SU-DHL-6 (cell line): ENCODE results near the gene MYMK.

Experiments
- H2AFZ ChIP-seq: fragments of 200-600 bp; sonication (generic); 2 replicates; pipeline ENCODE4 v1.6.1; 2014; ENCODE audit warnings: low read depth, mild to moderate bottlenecking, moderate library complexity, mixed read lengths, antibody characterized with exemption, low read length; ENCODE audit not compliant: severe bottlenecking
- H3F3A ChIP-seq: fragments of 200-600 bp; shearing (Covaris generic); 2 replicates; pipeline ENCODE4 v1.6.0; 2016; ENCODE audit warnings: antibody characterized with exemption, mild to moderate bottlenecking; ENCODE audit not compliant: insufficient read depth
- H3K27ac ChIP-seq: fragments of 200-600 bp; sonication (generic); 2 replicates; pipeline ENCODE4 v1.5.1; 2016; ENCODE audit warnings: low read depth, mild to moderate bottlenecking, low read length, moderate library complexity, mixed read lengths
- H3K27me3 ChIP-seq: fragments of 200-600 bp; sonication (generic), shearing (Covaris generic); 2 replicates; pipeline ENCODE4 v1.6.0; 2014; ENCODE audit warnings: mild to moderate bottlenecking, low read length
- H3K36me3 ChIP-seq: fragments of 200-600 bp; sonication (generic); 2 replicates; pipeline ENCODE4 v1.6.1; 2014; ENCODE audit warnings: mild to moderate bottlenecking, low read length, mixed read lengths
- H3K4me2 ChIP-seq: fragments of 300-600, 200-600 bp; shearing (Covaris generic), sonication (generic); 2 replicates; pipeline ENCODE4 v1.6.0; 2014; ENCODE audit warnings: low read length, low read depth, mild to moderate bottlenecking; ENCODE audit not compliant: poor library complexity, severe bottlenecking
- H3K4me3 ChIP-seq: fragments of 200-600 bp; sonication (generic); 2 replicates; pipeline ENCODE4 v1.5.1; 2014; ENCODE audit warnings: antibody characterized with exemption, low read length, mild to moderate bottlenecking, mixed read lengths; ENCODE audit not compliant: insufficient read depth, poor library complexity, severe bottlenecking
- H3K79me2 ChIP-seq: fragments of 200-600 bp; sonication (generic); 2 replicates; pipeline ENCODE4 v1.6.1; 2014; ENCODE audit warnings: mild to moderate bottlenecking, low read length, moderate library complexity; ENCODE audit not compliant: insufficient read depth
- H3K9ac ChIP-seq: fragments of 200-600 bp; sonication (generic); 2 replicates; pipeline ENCODE4 v1.7.0; 2014; ENCODE audit warnings: mild to moderate bottlenecking, low read length
- H3K9me2 ChIP-seq: fragments of 200-600 bp; sonication (generic); replicated peaks from 2 replicates; pipeline ENCODE4 v1.6.1; 2014; ENCODE audit warnings: low read length; ENCODE audit not compliant: insufficient read depth
- H3K9me3 ChIP-seq: fragments of 200-600 bp; sonication (generic); 2 replicates; pipeline ENCODE4 v1.6.1; 2014; ENCODE audit warnings: low read length, mixed read lengths; ENCODE audit not compliant: insufficient read depth
- H4K20me1 ChIP-seq: fragments of 200-600 bp; sonication (generic); 2 replicates; pipeline ENCODE4 v1.6.1; 2014; ENCODE audit warnings: low read depth, mild to moderate bottlenecking, antibody characterized with exemption, low read length, moderate library complexity, mixed read lengths
- CTCF ChIP-seq: fragments of 200-600 bp; sonication (generic); IDR thresholded peaks from one replicate; pipeline ENCODE4 v1.5.1; 2017; ENCODE audit warnings: antibody characterized with exemption, mild to moderate bottlenecking, low read length, moderate library complexity; ENCODE audit not compliant: insufficient read depth, poor library complexity, severe bottlenecking
- EZH2phosphoT487 ChIP-seq: fragments of 200-600 bp; sonication (generic), shearing (Covaris generic); conservative IDR thresholded peaks from 2 replicates; pipeline ENCODE4 v1.6.1; 2018; ENCODE audit warnings: mild to moderate bottlenecking, antibody characterized with exemption, low read length, moderate library complexity, mixed read lengths

The MYMK gene

GRCh38 chr9:133513214-133514100 is 11.3 kb downstream of the MYMK start:
- H3K79me2 ChIP-seq = no peaks in the 10 kb centered on the region
- no peaks in the 10 kb centered on the region for H4K20me1 ChIP-seq
- no peaks in the 10 kb centered on the region for H3F3A ChIP-seq
- no peak overlapping the region for H3K27ac ChIP-seq
- no peak overlapping the region for H2AFZ ChIP-seq
- no peak for TF ChIP-seq CTCF
- no peak for TF ChIP-seq EZH2phosphoT487
- H3K9ac ChIP-seq = no peak overlapping the region
- H3K27me3 ChIP-seq = no peaks in the 10 kb centered on the region
- H3K9me3 ChIP-seq = no peaks in the 10 kb centered on the region
- H3K4me2 ChIP-seq = no peak overlapping the region
- H3K36me3 ChIP-seq = no peaks in the 10 kb centered on the region
- H3K4me3 ChIP-seq = no peak overlapping the region
- no peaks in the 10 kb centered on the region for H3K9me2 ChIP-seq

GRCh38 chr9:133512253-133513213 is 12.2 kb downstream of the MYMK start:
- H2AFZ ChIP-seq = no peak overlapping the region
- TF ChIP-seq CTCF (no peak), EZH2phosphoT487 (no peak)
- H3K9me2 ChIP-seq = no peaks in the 10 kb centered on the region
- no peaks in the 10 kb centered on the region for H4K20me1 ChIP-seq
- no peak overlapping the region for H3K9ac ChIP-seq
- H3F3A ChIP-seq = no peaks in the 10 kb centered on the region
- H3K9me3 ChIP-seq = no peaks in the 10 kb centered on the region
- H3K4me2 ChIP-seq = no peak overlapping the region
- H3K79me2 ChIP-seq = no peaks in the 10 kb centered on the region
- no peak overlapping the region for H3K27ac ChIP-seq
- no peak overlapping the region for H3K4me3 ChIP-seq
- no peaks in the 10 kb centered on the region for H3K27me3 ChIP-seq
- H3K36me3 ChIP-seq = no peaks in the 10 kb centered on the region

- TF ChIP-seq CTCF = no peak
- TF ChIP-seq EZH2phosphoT487 = no peak
- Histone ChIP-seq H2AFZ (no peak overlapping the region), H4K20me1 (no peaks in the 10 kb centered on the region), H3K4me3 (no peak overlapping the region), H3K9me2 (no peaks in the 10 kb centered on the region), H3K9ac (no peak overlapping the region), H3K27ac (no peak overlapping the region), H3K36me3 (no peaks in the 10 kb centered on the region), H3K27me3 (no peaks in the 10 kb centered on the region), H3F3A (no peaks in the 10 kb centered on the region), H3K4me2 (no peak overlapping the region), H3K9me3 (no peaks in the 10 kb centered on the region), H3K79me2 (no peaks in the 10 kb centered on the region)
These were observed 13.2 kb downstream of the MYMK start for GRCh38 chr9:133511607-133512006.
